B cell (primary cell): ENCODE data around the gene LCN15.

ENCODE experiments used
- CTCF ChIP-seq: fragments of 200-600 bp; IDR thresholded peaks from one replicate; pipeline ENCODE4 v1.8.0; 2022; ENCODE audit warnings: antibody characterized with exemption, mild to moderate bottlenecking
- EZH2 ChIP-seq: IDR thresholded peaks from 2 replicates; pipeline ENCODE4 v1.6.1; 2012; ENCODE audit warnings: borderline replicate concordance, low read depth, mild to moderate bottlenecking, moderate library complexity, low read length; ENCODE audit not compliant: insufficient read depth, poor library complexity, severe bottlenecking

DNA sequence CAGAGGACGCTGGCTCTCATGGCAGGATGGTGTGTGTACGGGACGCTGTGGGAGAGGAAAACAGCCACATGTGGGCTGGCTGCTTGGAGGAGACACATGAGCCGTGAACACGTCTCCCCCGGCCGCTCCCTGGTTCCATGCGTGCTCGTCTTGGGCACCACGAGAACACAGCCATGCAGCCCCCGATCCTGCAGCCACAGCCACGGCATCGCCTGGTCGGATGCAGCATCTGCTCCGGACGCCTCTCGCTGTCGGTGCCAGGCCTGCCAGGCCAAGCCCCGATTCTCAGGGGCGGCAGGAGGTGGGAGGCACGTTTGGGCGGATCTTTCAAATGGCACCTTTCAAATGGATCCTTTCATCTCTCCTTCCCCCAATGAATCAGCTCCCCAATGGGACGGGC lies 24.8 kb downstream of the LCN15 start:
- TF ChIP-seq CTCF (no peak), EZH2 (no peak)
